Measurements from ENCODE around the gene PSMA8. TPM values are rescaled to one million over a fixed set of nuclear protein-coding genes. Genes with fewer than 3 reads are reported as not detected.

Gene PSMA8
- total RNA-seq, 4 donors from 2014 or later: not detected

- TF ChIP-seq CTCF (IDR thresholded peaks at IDR 0.05; ENCODE audit: low read depth): no peak
Observed at GRCh38 chr18:26176134-26176533, 42.5 kb downstream of the PSMA8 start.

GRCh38 chr18:26181343-26181826 lies 47.7 kb downstream of the PSMA8 start:
- no peak for TF ChIP-seq CTCF (IDR thresholded peaks at IDR 0.05; ENCODE audit: low read depth)

GRCh38 chr18:26183395-26184112 lies 49.9 kb downstream of the PSMA8 start:
- no peak for TF ChIP-seq CTCF (IDR thresholded peaks at IDR 0.05; ENCODE audit: low read depth)

- no peak for TF ChIP-seq CTCF (IDR thresholded peaks at IDR 0.05; ENCODE audit: low read depth)
Observed at GRCh38 chr18:26185267-26185666, 51.6 kb downstream of the PSMA8 start.

GRCh38 chr18:26190506-26190905 lies 56.8 kb downstream of the PSMA8 start:
- TF ChIP-seq CTCF (IDR thresholded peaks at IDR 0.05; ENCODE audit: low read depth): no peak

GRCh38 chr18:26192233-26192632 lies 58.6 kb downstream of the PSMA8 start:
- no peak for TF ChIP-seq CTCF (IDR thresholded peaks at IDR 0.05; ENCODE audit: low read depth)

- TF ChIP-seq CTCF (IDR thresholded peaks at IDR 0.05; ENCODE audit: low read depth): no peak
Observed at GRCh38 chr18:26196605-26197004, 62.9 kb downstream of the PSMA8 start.

All from subcutaneous adipose tissue (tissue), 4 donors.